ENCODE measurements around the gene SEC16B. TPM values are rescaled to one million over a fixed set of nuclear protein-coding genes. Genes with fewer than 3 reads are reported as not detected.

Gene SEC16B
- total and polyA plus RNA-seq, 2 of the 8 experiments (the other 6 are each of a cell fraction or from before 2014, with no cell fraction given) = 0.56 to 0.94 TPM

DNA sequence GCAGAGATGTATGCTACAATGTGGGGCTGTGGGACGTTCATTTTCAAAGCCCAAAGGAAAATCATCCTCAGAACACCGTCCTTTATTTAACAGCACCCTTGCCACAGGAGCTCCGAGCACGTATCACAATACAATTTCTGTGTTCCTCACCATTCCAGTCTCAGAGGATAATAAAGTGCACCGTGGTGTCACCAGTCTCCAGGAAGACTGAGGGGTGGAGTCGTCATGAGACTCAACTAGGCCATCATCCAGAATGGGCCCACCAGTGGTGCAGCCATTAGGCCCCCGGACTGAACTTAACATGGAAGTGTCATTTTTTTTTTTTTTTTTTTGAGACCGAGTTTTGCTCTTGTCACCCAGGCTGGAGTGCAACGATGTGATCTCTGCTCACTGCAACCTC is 17.2 kb downstream of the SEC16B start:
- H3K27me3 ChIP-seq (replicated peaks in 1 of 4; ENCODE audit: control insufficient read depth in 3 of 4, extremely low read depth in 1 of 4, insufficient read depth in 3 of 4, low read length in 3 of 4) = no peaks in the 10 kb centered on the region
- H4K8ac ChIP-seq (ENCODE audit: extremely low read depth, insufficient read depth, low read length) = no peak overlapping the region; the same call in 1 of the 2 replicates
- DNase-seq (ENCODE audit: low read depth in 1 of 2, low spot score in 2 of 2) (no peak), FAIRE-seq (no peak)
- H3K56ac ChIP-seq (replicated peaks; ENCODE audit: insufficient read length, low read depth, low read length) = no peak overlapping the region
- no peaks in the 10 kb centered on the region for H3K79me1 ChIP-seq (ENCODE audit: low read depth, low read length)
- H3K23me2 ChIP-seq (ENCODE audit: low read depth, low read length) = no peaks in the 10 kb centered on the region
- H3K23ac ChIP-seq (ENCODE audit: insufficient read length) = no peak overlapping the region
- H3K9me3 ChIP-seq (ENCODE audit: insufficient read depth in 2 of 2, low read depth in 1 of 2, low read length in 1 of 2) = no peaks in the 10 kb centered on the region
- no peaks in the 10 kb centered on the region for H4K20me1 ChIP-seq (replicated peaks in 1 of 2; ENCODE audit: control insufficient read depth in 1 of 2, insufficient read depth in 2 of 2, low read length in 2 of 2)
- no peak overlapping the region for H2AK5ac ChIP-seq (ENCODE audit: low read depth, low read length)
- H3K4me1 ChIP-seq (replicated peaks in 1 of 4; ENCODE audit: control insufficient read depth in 3 of 4, insufficient read depth in 4 of 4, low read length in 3 of 4) = peaks cover 0 to 3% (median 0%) of the 10 kb centered on the region in 4 experiments; a peak in 1 of 7 replicates
- no peak overlapping the region for H2BK12ac ChIP-seq (ENCODE audit: low read depth, low read length)
- no peak overlapping the region for H3K4ac ChIP-seq (replicated peaks; ENCODE audit: insufficient read length, low read depth, low read length)
- no peak overlapping the region for H3K14ac ChIP-seq (ENCODE audit: insufficient read length)
- no peak overlapping the region for H2BK15ac ChIP-seq (ENCODE audit: low read length)
- no peak overlapping the region for H4K5ac ChIP-seq (ENCODE audit: insufficient read length, low read depth, low read length)
- ChIA-PET CTCF (ENCODE audit: partially characterized antibody) (interaction anchor here (0.9 to 2.4 kb wide), 4 partner anchors 9 to 84 kb away, joined by 3 to 7 read pairs (median 3); no protein-coding TSS in a partner anchor), POLR2A (ENCODE audit: partially characterized antibody) (no interaction called here)
- H2BK5ac ChIP-seq (ENCODE audit: low read depth, low read length) = no peak overlapping the region
- H4K91ac ChIP-seq (replicated peaks; ENCODE audit: insufficient read length, low read length) = no peak overlapping the region
- H3K9ac ChIP-seq (replicated peaks in 1 of 4; ENCODE audit: extremely low read depth in 1 of 4, low read depth in 3 of 4, low read length in 3 of 4) = no peak overlapping the region
- no peak overlapping the region for H3K4me2 ChIP-seq (ENCODE audit: insufficient read depth in 1 of 2, low read depth in 2 of 2, low read length in 2 of 2)
- H3K4me3 ChIP-seq (ENCODE audit: extremely low read depth in 1 of 4, insufficient read depth in 2 of 4, low read depth in 3 of 4, low read length in 4 of 4) = no peak overlapping the region
- WGBS, 2 experiments (ENCODE audit: extremely low coverage in 1 of 2, insufficient coverage in 1 of 2, insufficient read length in 1 of 2, insufficient replicate concordance in 2 of 2, low coverage in 1 of 2, low lambda C conversion rate in 2 of 2, missing lambda C conversion rate in 1 of 2) = 94% methylated on average over 9 of the region's 9 CpGs; no CpG with 5 or more reads in 1 of the 2 experiments
- no peak overlapping the region for H3K18ac ChIP-seq (ENCODE audit: extremely low read depth, low read length)
- H2AFZ ChIP-seq (ENCODE audit: low read length) = no peak overlapping the region
- no peaks in the 10 kb centered on the region for H3K79me2 ChIP-seq (ENCODE audit: control insufficient read depth in 1 of 2, insufficient read depth in 2 of 2, low read length in 2 of 2)
- H3K36me3 ChIP-seq (ENCODE audit: control insufficient read depth in 2 of 4, insufficient read depth in 4 of 4, low read length in 3 of 4) = no peaks in the 10 kb centered on the region
- no peak overlapping the region for H2BK20ac ChIP-seq (ENCODE audit: low read length)
- no peak for TF ChIP-seq JUN (IDR thresholded peaks at IDR 0.05; ENCODE audit: low read depth, low read length)
- no peak overlapping the region for H3K27ac ChIP-seq (ENCODE audit: low read depth, low read length)
- H2BK120ac ChIP-seq (replicated peaks; ENCODE audit: low read depth, low read length) = no peak overlapping the region

All from H1 (cell line).